ENCODE results near the gene COL13A1. TPM values are rescaled to one million over a fixed set of nuclear protein-coding genes. Genes with fewer than 3 reads are reported as not detected.

Gene COL13A1
- total RNA-seq, 1 experiment from 2014 or later = 3.6 TPM

DNA sequence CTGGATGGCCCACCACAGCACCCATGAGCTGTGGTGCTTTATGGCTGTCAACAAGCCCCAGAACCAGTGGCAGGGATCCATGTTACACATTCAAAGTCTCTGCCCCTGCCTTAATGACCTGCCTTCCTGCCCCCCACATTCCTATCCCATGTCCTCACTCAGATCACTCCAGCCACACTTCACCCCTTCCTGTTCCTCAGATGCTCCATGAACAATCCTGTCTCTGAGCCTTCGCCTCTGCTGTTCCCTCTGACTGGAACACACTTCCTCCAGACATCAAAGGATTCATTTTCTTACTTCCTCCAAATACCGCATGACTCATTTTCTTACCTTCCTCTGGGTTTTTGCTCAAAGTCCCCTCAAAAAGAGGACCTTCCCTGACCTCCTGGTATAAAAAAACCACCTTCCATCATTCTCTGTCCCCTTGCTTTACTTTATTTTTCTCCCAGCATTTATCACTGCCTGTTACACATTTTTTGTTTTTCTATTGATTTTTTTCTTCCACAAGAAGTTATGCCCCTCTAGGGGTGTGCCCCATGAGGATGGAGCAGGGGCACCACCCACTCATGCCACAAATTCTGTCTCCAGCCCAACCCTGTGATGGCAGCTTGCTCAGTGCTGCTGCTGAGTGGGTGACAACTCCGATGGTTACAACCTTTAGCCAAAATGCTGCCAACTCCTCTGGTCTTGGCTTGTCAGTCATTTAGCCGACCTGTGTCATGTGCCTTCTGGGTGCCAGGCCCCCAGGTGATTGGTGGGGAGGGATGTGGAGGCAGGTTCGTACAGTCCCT lies 18.2 kb downstream of the COL13A1 start:
- Histone ChIP-seq H3K79me1 (ENCODE audit: insufficient read depth, low read depth, low read length, poor library complexity, severe bottlenecking) (no peaks in the 10 kb centered on the region), H3K23ac (ENCODE audit: insufficient read length, low read depth, low read length) (no peak overlapping the region), H4K91ac (ENCODE audit: insufficient read length, low read depth, low read length) (no peak overlapping the region), H3K14ac (ENCODE audit: insufficient read depth, low read length) (no peak overlapping the region), H2AFZ (ENCODE audit: low read length) (no peak overlapping the region), H2BK120ac (ENCODE audit: low read depth, low read length, poor library complexity, severe bottlenecking) (no peak overlapping the region), H3K79me2 (ENCODE audit: insufficient read depth, low read length) (no peaks in the 10 kb centered on the region), H3K23me2 (ENCODE audit: insufficient read length, low read depth, low read length, poor library complexity, severe bottlenecking) (no peaks in the 10 kb centered on the region), H2BK20ac (ENCODE audit: low read depth, low read length, poor library complexity, severe bottlenecking) (no peak overlapping the region), H3K4me1 (ENCODE audit: insufficient read depth, low read length) (peaks cover 3% of the 10 kb centered on the region; the same call in 1 of the 2 replicates), H4K5ac (ENCODE audit: insufficient read length, low read depth, low read length) (no peak overlapping the region), H3K4ac (ENCODE audit: low read depth, low read length) (no peak overlapping the region), H2BK15ac (ENCODE audit: low read depth, low read length) (no peak overlapping the region), H3K9me3 (ENCODE audit: control insufficient read depth, low read depth, low read length) (no peaks in the 10 kb centered on the region), H2BK12ac (ENCODE audit: insufficient read length, low read depth, low read length) (no peak overlapping the region), H3K27ac (ENCODE audit: insufficient read length, low read depth, low read length) (no peak overlapping the region), H3K27me3 (ENCODE audit: insufficient read depth, low read length) (no peaks in the 10 kb centered on the region), H4K20me1 (ENCODE audit: control insufficient read depth, insufficient read depth, insufficient read length) (no peaks in the 10 kb centered on the region), H2BK5ac (ENCODE audit: insufficient read length, low read length) (no peak overlapping the region), H3T11ph (ENCODE audit: low read length) (no peak overlapping the region), H4K8ac (replicated peaks; ENCODE audit: insufficient read length, low read depth, low read length) (no peak overlapping the region), H3K18ac (ENCODE audit: insufficient read length, low read depth, low read length) (no peak overlapping the region), H2AK5ac (ENCODE audit: insufficient read length, low read length) (no peak overlapping the region), H3K4me2 (ENCODE audit: insufficient read depth, insufficient read length, low read length) (no peak overlapping the region), H3K56ac (ENCODE audit: insufficient read length, low read depth, low read length) (no peak overlapping the region), H3K9ac (ENCODE audit: extremely low read depth, insufficient read length, low read length) (no peak overlapping the region)
- H3K4me1 Mint-ChIP-seq = peaks cover 15 to 17% of the 10 kb centered on the region in 2 experiments
- no peak overlapping the region; a peak in 1 of 7 replicates for H3K27ac Mint-ChIP-seq
- no peak overlapping the region for H3K4me3 Mint-ChIP-seq
- peaks cover 10% of the 10 kb centered on the region in 2 experiments; a peak in 4 of 5 replicates for H3K9me3 Mint-ChIP-seq
- no CpG with 5 or more reads among the region's 5 CpGs for WGBS (ENCODE audit: extremely low coverage, insufficient read length, low lambda C conversion rate)
- peaks cover 0 to 11% (median 7%) of the 10 kb centered on the region in 3 experiments; a peak in 6 of 7 replicates for H3K36me3 Mint-ChIP-seq (ENCODE audit: insufficient read depth in 1 of 3, low read depth in 3 of 3)
- TF ChIP-seq CTCF (conservative IDR thresholded peaks at IDR 0.05) = no peak
- no peak for DNase-seq
- H3K27me3 Mint-ChIP-seq (ENCODE audit: low read depth) = peaks cover 11% of the 10 kb centered on the region

Data from H9 (cell line).